ENCODE data around the gene PRKAR1B.

Gene PRKAR1B

GRCh38 chr7:727104-727805 is at the start of gene PRKAR1B:
Gene PRKAR1B (minus strand): TSS chr7:727281. CDS start chr7:711505, 15,776 bp downstream.
- no peak for DNase-seq (ENCODE audit: low read depth)

GRCh38 chr7:776381-776780 is 49.3 kb upstream of the PRKAR1B start:
- DNase-seq (ENCODE audit: low read depth), result no peak

GRCh38 chr7:774161-775109 is 47.4 kb upstream of the PRKAR1B start:
- DNase-seq (ENCODE audit: low read depth), result no peak

- no peak for DNase-seq (ENCODE audit: low read depth)
Observed at GRCh38 chr7:773622-773915, 46.5 kb upstream of the PRKAR1B start.

- no peak for DNase-seq (ENCODE audit: low read depth)
Observed at GRCh38 chr7:772861-773621, 46.0 kb upstream of the PRKAR1B start.

GRCh38 chr7:772392-772791 is 45.3 kb upstream of the PRKAR1B start:
- DNase-seq (ENCODE audit: low read depth), result no peak

- DNase-seq (ENCODE audit: low read depth), result no peak
Observed at GRCh38 chr7:772005-772294, 44.9 kb upstream of the PRKAR1B start.

- no peak for DNase-seq (ENCODE audit: low read depth)
Observed at GRCh38 chr7:771234-772004, 44.3 kb upstream of the PRKAR1B start.

- no peak for DNase-seq (ENCODE audit: low read depth)
Observed at GRCh38 chr7:770741-771166, 43.7 kb upstream of the PRKAR1B start.

- no peak for DNase-seq (ENCODE audit: low read depth)
Observed at GRCh38 chr7:770336-770735, 43.3 kb upstream of the PRKAR1B start.

GRCh38 chr7:768881-769504 is 41.9 kb upstream of the PRKAR1B start:
- DNase-seq (ENCODE audit: low read depth), result no peak

- peak; percentile 53 for DNase-seq (ENCODE audit: low read depth)
Observed at GRCh38 chr7:767941-768731, 41.1 kb upstream of the PRKAR1B start.

GRCh38 chr7:767580-767940 is 40.5 kb upstream of the PRKAR1B start:
- DNase-seq (ENCODE audit: low read depth), result no peak

GRCh38 chr7:765383-765782 is 38.3 kb upstream of the PRKAR1B start:
- no peak for DNase-seq (ENCODE audit: low read depth)

- DNase-seq (ENCODE audit: low read depth), result no peak
Observed at GRCh38 chr7:763762-764161, 36.7 kb upstream of the PRKAR1B start.

- no peak for DNase-seq (ENCODE audit: low read depth)
Observed at GRCh38 chr7:762885-763284, 35.8 kb upstream of the PRKAR1B start.

GRCh38 chr7:761631-762030 is 34.5 kb upstream of the PRKAR1B start:
- DNase-seq (ENCODE audit: low read depth), result no peak

- DNase-seq (ENCODE audit: low read depth), result no peak
Observed at GRCh38 chr7:761101-761500, 34.0 kb upstream of the PRKAR1B start.

- DNase-seq (ENCODE audit: low read depth), result no peak
Observed at GRCh38 chr7:760006-760405, 32.9 kb upstream of the PRKAR1B start.

GRCh38 chr7:759569-759968 is 32.5 kb upstream of the PRKAR1B start:
- DNase-seq (ENCODE audit: low read depth), result no peak

GRCh38 chr7:757741-758163 is 30.7 kb upstream of the PRKAR1B start:
- no peak for DNase-seq (ENCODE audit: low read depth)
